Karpas-422 (cell line): ENCODE measurements around the gene SMARCC2. TPM values are rescaled to one million over a fixed set of nuclear protein-coding genes. Genes with fewer than 3 reads are reported as not detected.

Experiments used
- DNase-seq: peaks from one replicate; pipeline ENCODE4 v3.0.0-alpha.2; 2015
- H2AFZ ChIP-seq: fragments of 200-600 bp; sonication (generic); 2 replicates; pipeline ENCODE4 v1.6.1; 2014; ENCODE audit warnings: antibody characterized with exemption, low read length, mixed read lengths
- H3K27ac ChIP-seq: fragments of 200-600 bp; sonication (generic); 2 replicates; pipeline ENCODE4 v1.5.1; 2014; ENCODE audit warnings: mild to moderate bottlenecking, low read length, moderate library complexity
- H3K27me3 ChIP-seq: fragments of 200-600 bp; sonication (generic); 2 replicates; pipeline ENCODE4 v1.6.1; 2014; ENCODE audit warnings: low read length, mixed read lengths
- H3K36me3 ChIP-seq: fragments of 200-600 bp; sonication (generic); 2 replicates; pipeline ENCODE4 v1.6.1; 2014; ENCODE audit warnings: low read length, mixed read lengths; ENCODE audit not compliant: insufficient read depth
- H3K4me1 ChIP-seq: fragments of 200-600 bp; sonication (generic); 2 replicates; pipeline ENCODE4 v1.6.1; 2014; ENCODE audit warnings: mild to moderate bottlenecking, low read length, mixed read lengths
- H3K4me2 ChIP-seq: fragments of 200-600 bp; sonication (generic); 2 replicates; pipeline ENCODE4 v1.6.1; 2014; ENCODE audit warnings: low read length, low read depth, mild to moderate bottlenecking; ENCODE audit not compliant: poor library complexity, severe bottlenecking
- H3K4me3 ChIP-seq: fragments of 200-600 bp; sonication (generic); 2 replicates; pipeline ENCODE4 v1.5.1; 2014; ENCODE audit warnings: mild to moderate bottlenecking, antibody characterized with exemption, low read length, mixed read lengths
- H3K79me2 ChIP-seq: fragments of 200-600 bp; sonication (generic); 2 replicates; pipeline ENCODE4 v1.6.1; 2014; ENCODE audit warnings: mild to moderate bottlenecking, low read length, mixed read lengths
- H3K9ac ChIP-seq: fragments of 200-600 bp; sonication (generic); 2 replicates; pipeline ENCODE4 v1.6.0; 2014; ENCODE audit warnings: low read length
- H3K9me2 ChIP-seq: fragments of 200-600 bp; sonication (generic), shearing (Covaris generic); replicated peaks from 2 replicates; pipeline ENCODE4 v1.6.0; 2014; ENCODE audit warnings: mild to moderate bottlenecking, low read length, moderate library complexity; ENCODE audit not compliant: insufficient read depth
- H3K9me3 ChIP-seq: fragments of 300-700, 200-600 bp; sonication (generic); 2 replicates; pipeline ENCODE4 v1.6.1; 2014; ENCODE audit warnings: low read length, mixed read lengths
- H4K20me1 ChIP-seq: fragments of 200-600 bp; sonication (generic); 2 replicates; pipeline ENCODE4 v1.6.1; 2014; ENCODE audit warnings: mild to moderate bottlenecking, antibody characterized with exemption, low read length, low read depth; ENCODE audit not compliant: insufficient read depth
- total RNA-seq: library from RNA; depleted of rRNA; stranded (reverse); fragments of >200 nt; shearing (Covaris generic); gene quantifications from 2 replicates; pipeline ENCODE4 v1.2.3, GENCODE V29; 2014; ENCODE audit warnings: low replicate concordance

The SMARCC2 gene
- total RNA-seq, 1 experiment from 2014 or later = 26.2 TPM

DNA sequence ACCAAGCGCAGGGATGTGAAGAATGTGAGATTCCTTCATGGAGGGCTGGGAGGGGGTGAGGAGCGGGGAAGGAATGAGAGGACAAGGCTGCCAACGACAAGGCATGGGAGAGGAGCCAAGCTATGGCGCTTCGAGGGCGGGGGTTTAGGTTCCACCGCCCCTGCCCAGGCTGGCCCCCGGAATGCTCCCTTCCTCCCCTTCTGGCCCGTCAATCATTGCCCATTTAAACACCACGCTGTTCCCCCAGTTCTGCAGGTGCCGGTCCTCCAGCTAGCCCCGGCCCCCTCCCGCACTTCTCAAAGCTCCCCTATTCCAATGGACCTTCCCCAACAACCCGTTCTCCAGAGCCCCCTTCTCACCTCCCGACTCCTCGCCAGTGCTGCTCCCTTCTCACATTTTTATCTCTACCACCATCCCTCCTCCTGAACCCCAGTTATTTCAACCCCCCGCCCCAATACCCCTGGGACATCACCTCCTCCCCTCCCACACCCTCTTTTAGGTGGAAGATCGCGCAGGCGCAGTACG, 32.0 kb upstream of the SMARCC2 start:
- peak overlapping the region; percentile 86 for H3K9ac ChIP-seq
- peaks cover 37% of the 10 kb centered on the region for H3K4me1 ChIP-seq
- peak overlapping the region; percentile 90 for H2AFZ ChIP-seq

DNA sequence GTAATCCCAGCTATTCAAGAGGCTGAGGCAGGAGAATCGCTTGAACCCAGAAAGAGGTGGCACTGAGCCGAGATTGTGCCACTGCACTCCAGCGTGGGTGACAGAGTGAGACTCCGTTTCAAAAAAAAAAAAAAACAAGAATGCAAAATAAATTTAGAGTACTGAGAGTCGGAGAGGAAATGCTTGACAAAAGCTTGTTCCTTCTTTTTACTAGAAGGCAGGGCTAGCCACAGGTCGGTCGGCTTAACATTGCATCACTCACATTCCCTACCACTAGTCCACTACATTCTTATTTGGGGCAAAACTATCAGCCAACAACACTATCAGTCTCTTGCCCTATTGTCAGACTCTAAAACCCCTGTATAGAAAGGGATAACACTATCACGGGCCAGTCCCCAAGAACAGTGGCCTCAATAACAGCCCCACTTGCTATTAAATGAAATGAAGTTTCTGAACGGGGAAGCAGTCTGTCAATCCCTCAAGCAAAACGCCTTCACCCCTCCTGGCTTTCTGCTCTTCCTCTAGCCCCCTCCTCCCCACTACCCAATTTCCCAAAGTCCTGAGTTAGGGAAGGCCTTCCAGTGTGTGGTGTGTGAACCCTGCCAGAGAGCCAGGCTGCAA, 31.4 kb upstream of the SMARCC2 start:
- H2AFZ ChIP-seq = no peak overlapping the region
- peak overlapping the region; percentile 95 for H3K4me2 ChIP-seq
- H3K9ac ChIP-seq = peak overlapping the region; percentile 86
- H4K20me1 ChIP-seq = no peaks in the 10 kb centered on the region
- peaks cover 56% of the 10 kb centered on the region for H3K79me2 ChIP-seq
- no peaks in the 10 kb centered on the region for H3K27me3 ChIP-seq
- peaks cover 37% of the 10 kb centered on the region for H3K4me1 ChIP-seq
- H3K27ac ChIP-seq = peak overlapping the region; percentile 86
- peak overlapping the region; percentile 91 for H3K4me3 ChIP-seq
- peaks cover 4% of the 10 kb centered on the region; the same call in 1 of the 2 replicates for H3K36me3 ChIP-seq
- H3K9me2 ChIP-seq = no peaks in the 10 kb centered on the region
- H3K9me3 ChIP-seq = no peaks in the 10 kb centered on the region
- peak; percentile 68 for DNase-seq

More for the DNA sequence above, 32.0 kb upstream of the SMARCC2 start:
- no peaks in the 10 kb centered on the region for H3K27me3 ChIP-seq
- no peaks in the 10 kb centered on the region for H3K9me3 ChIP-seq
- DNase-seq = no peak
- H3K36me3 ChIP-seq = peaks cover 4% of the 10 kb centered on the region; the same call in 1 of the 2 replicates
- peak overlapping the region; percentile 86 for H3K27ac ChIP-seq
- peak overlapping the region; percentile 91 for H3K4me3 ChIP-seq
- H3K9me2 ChIP-seq = no peaks in the 10 kb centered on the region
- no peaks in the 10 kb centered on the region for H4K20me1 ChIP-seq
- peaks cover 52% of the 10 kb centered on the region for H3K79me2 ChIP-seq
- peak overlapping the region; percentile 95 for H3K4me2 ChIP-seq

DNA sequence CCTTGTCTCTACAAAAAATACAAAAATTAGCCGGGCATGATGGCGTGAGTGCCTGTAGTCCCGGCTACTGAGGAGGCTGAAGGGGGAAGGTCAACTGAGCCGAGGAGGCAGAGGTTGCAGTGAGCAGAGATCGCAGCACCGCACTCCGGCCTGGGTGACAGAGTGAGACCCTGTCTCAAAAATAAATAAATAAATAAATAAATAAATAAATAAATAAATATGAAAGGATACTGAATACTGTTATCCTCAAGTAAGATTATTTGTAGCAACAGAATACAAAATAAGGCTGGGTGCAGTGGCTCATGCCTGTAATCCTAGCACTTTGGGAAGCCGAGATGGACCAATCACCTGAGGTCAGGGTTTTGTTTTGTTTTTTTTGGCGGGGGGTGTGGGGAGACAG, 30.6 kb upstream of the SMARCC2 start:
- Histone ChIP-seq H3K79me2 (peaks cover 51% of the 10 kb centered on the region), H3K4me2 (peak overlapping the region; percentile 95), H3K9ac (no peak overlapping the region)

GRCh38 chr12:56216461-56216860, 27.2 kb upstream of the SMARCC2 start:
- no peak for DNase-seq
- Histone ChIP-seq H2AFZ (no peak overlapping the region), H3K4me3 (no peak overlapping the region), H3K4me2 (no peak overlapping the region), H4K20me1 (no peaks in the 10 kb centered on the region), H3K9me3 (no peaks in the 10 kb centered on the region), H3K36me3 (peaks cover 25% of the 10 kb centered on the region), H3K27ac (no peak overlapping the region), H3K79me2 (peaks cover 40% of the 10 kb centered on the region), H3K9me2 (no peaks in the 10 kb centered on the region), H3K9ac (no peak overlapping the region), H3K27me3 (no peaks in the 10 kb centered on the region), H3K4me1 (peaks cover 12% of the 10 kb centered on the region)

More for the DNA sequence above, 30.6 kb upstream of the SMARCC2 start:
- Histone ChIP-seq H4K20me1 (no peaks in the 10 kb centered on the region), H3K36me3 (peaks cover 4% of the 10 kb centered on the region; the same call in 1 of the 2 replicates), H3K27ac (0 out of 2 replicates have a peak overlapping the region, but pooled peaks have one; percentile 86), H3K27me3 (no peaks in the 10 kb centered on the region), H3K9me2 (no peaks in the 10 kb centered on the region), H3K4me1 (peaks cover 28% of the 10 kb centered on the region), H3K9me3 (no peaks in the 10 kb centered on the region), H2AFZ (no peak overlapping the region), H3K4me3 (no peak overlapping the region)
- DNase-seq = no peak

GRCh38 chr12:56213878-56214277, 24.6 kb upstream of the SMARCC2 start:
- peaks cover 19% of the 10 kb centered on the region for H3K79me2 ChIP-seq
- H3K36me3 ChIP-seq = peaks cover 34% of the 10 kb centered on the region
- no peak overlapping the region for H3K4me2 ChIP-seq
- H4K20me1 ChIP-seq = no peaks in the 10 kb centered on the region
- H3K9me3 ChIP-seq = no peaks in the 10 kb centered on the region
- H3K9me2 ChIP-seq = no peaks in the 10 kb centered on the region
- no peak overlapping the region for H2AFZ ChIP-seq
- no peaks in the 10 kb centered on the region for H3K27me3 ChIP-seq
- H3K9ac ChIP-seq = no peak overlapping the region
- H3K4me3 ChIP-seq = no peak overlapping the region
- no peaks in the 10 kb centered on the region for H3K4me1 ChIP-seq
- no peak overlapping the region for H3K27ac ChIP-seq
- no peak for DNase-seq

GRCh38 chr12:56212361-56212760, 23.1 kb upstream of the SMARCC2 start:
- peaks cover 11% of the 10 kb centered on the region for H3K79me2 ChIP-seq
- peaks cover 10% of the 10 kb centered on the region for H3K4me1 ChIP-seq
- no peaks in the 10 kb centered on the region for H3K27me3 ChIP-seq
- H3K27ac ChIP-seq = no peak overlapping the region
- H3K9me2 ChIP-seq = no peaks in the 10 kb centered on the region
- H3K9ac ChIP-seq = no peak overlapping the region
- no peak overlapping the region for H3K4me3 ChIP-seq
- H3K4me2 ChIP-seq = no peak overlapping the region
- DNase-seq = no peak
- peaks cover 41% of the 10 kb centered on the region for H3K36me3 ChIP-seq
- H4K20me1 ChIP-seq = no peaks in the 10 kb centered on the region
- no peak overlapping the region for H2AFZ ChIP-seq
- no peaks in the 10 kb centered on the region for H3K9me3 ChIP-seq

DNA sequence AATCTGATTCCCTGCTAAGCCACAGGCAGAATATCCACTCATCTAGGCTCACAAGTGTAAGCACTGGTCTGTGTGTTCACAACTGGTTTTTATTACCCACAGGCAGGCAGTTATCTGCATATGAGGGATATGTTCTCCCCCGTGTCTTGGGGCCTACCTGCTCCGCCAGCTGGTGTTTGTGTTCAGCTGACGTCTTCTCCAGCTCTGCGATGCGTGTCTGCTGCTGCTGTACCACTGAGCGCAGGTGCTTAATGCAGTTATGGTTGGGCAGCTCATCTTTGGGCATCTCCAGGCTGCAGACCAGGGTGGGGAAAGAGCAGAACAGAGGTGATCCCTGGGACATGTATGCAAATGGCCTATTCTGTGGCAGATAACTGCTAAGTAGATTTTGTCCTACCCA, 18.7 kb upstream of the SMARCC2 start:
- Histone ChIP-seq H3K27ac (peak overlapping the region; percentile 67), H3K4me3 (no peak overlapping the region), H3K4me1 (peaks cover 30% of the 10 kb centered on the region), H3K9me3 (no peaks in the 10 kb centered on the region), H3K9ac (no peak overlapping the region), H3K36me3 (peaks cover 41% of the 10 kb centered on the region), H4K20me1 (no peaks in the 10 kb centered on the region), H3K9me2 (no peaks in the 10 kb centered on the region), H2AFZ (no peak overlapping the region), H3K27me3 (no peaks in the 10 kb centered on the region), H3K79me2 (no peaks in the 10 kb centered on the region), H3K4me2 (no peak overlapping the region)
- peak; percentile 61 for DNase-seq

GRCh38 chr12:56206452-56207166, 17.3 kb upstream of the SMARCC2 start:
- peaks cover 29% of the 10 kb centered on the region; the same call in 1 of the 2 replicates for H3K36me3 ChIP-seq
- H4K20me1 ChIP-seq = no peaks in the 10 kb centered on the region
- no peak overlapping the region for H3K4me3 ChIP-seq
- H3K9ac ChIP-seq = no peak overlapping the region
- H3K4me1 ChIP-seq = peaks cover 30% of the 10 kb centered on the region
- no peaks in the 10 kb centered on the region for H3K79me2 ChIP-seq
- H2AFZ ChIP-seq = no peak overlapping the region
- no peaks in the 10 kb centered on the region for H3K9me3 ChIP-seq
- no peaks in the 10 kb centered on the region for H3K27me3 ChIP-seq
- no peak overlapping the region for H3K4me2 ChIP-seq
- H3K9me2 ChIP-seq = no peaks in the 10 kb centered on the region
- DNase-seq = peak; percentile 75
- H3K27ac ChIP-seq = no peak overlapping the region
